HEK293 (cell line): Measurements from ENCODE around the gene URM1.
A peak's percentile ranks its signal among the peaks of the same experiment; 100 is the strongest.

Experiments used
- CTCF ChIA-PET: fragments of 350-600 bp; formaldehyde crosslinking; extraction: SDS; loops from one replicate; lab custom pipeline; 2021; ENCODE audit warnings: antibody characterized with exemption; lab: Yijun Ruan, JAX
- POLR2A ChIA-PET: fragments of 300-600 bp; formaldehyde crosslinking; extraction: SDS; loops from one replicate; lab custom pipeline; 2020; ENCODE audit warnings: antibody characterized with exemption, inconsistent platforms; lab: Yijun Ruan, JAX
- H3K27ac ChIP-seq: fragments of 200-500 bp; sonication (Bioruptor generic); 2 replicates; pipeline ENCODE4 v1.5.1; 2014; ENCODE audit warnings: low read depth, low read length, control low read depth, inconsistent platforms; ENCODE audit errors: extremely low read depth
- H3K36me3 ChIP-seq, 2 experiments: fragments of 200-500 bp in 1 of 2; sonication (Bioruptor generic) in 1 of 2; 1 replicate in 1 of 2; 2 replicates in 1 of 2; pipeline ENCODE4 v1.5.1; 2014 to 2017; ENCODE audit warnings: inconsistent platforms in 2 of 2, low read length in 2 of 2; ENCODE audit not compliant: control insufficient read depth in 2 of 2, insufficient read depth in 1 of 2
- H3K4me1 ChIP-seq: fragments of 200-500 bp; sonication (Bioruptor generic); 2 replicates; pipeline ENCODE4 v1.5.1; 2014; ENCODE audit warnings: mild to moderate bottlenecking, low read length, inconsistent platforms; ENCODE audit not compliant: control insufficient read depth, insufficient read depth
- H3K4me3 ChIP-seq: 2 replicates; pipeline ENCODE4 v1.5.1; 2011; ENCODE audit warnings: low read depth, mild to moderate bottlenecking, control low read depth, low read length, moderate library complexity
- H3K9me3 ChIP-seq: fragments of 200-500 bp; sonication (Bioruptor generic); 2 replicates; pipeline ENCODE4 v1.5.1; 2014; ENCODE audit warnings: low read depth, low read length, inconsistent platforms; ENCODE audit not compliant: control insufficient read depth, insufficient read depth
- CTCF ChIP-seq: fragments of 450-650 bp; formaldehyde crosslinking; IDR thresholded peaks from 2 replicates; pipeline ENCODE4 v1.5.1; 2016; ENCODE audit warnings: missing biosample characterization, missing genetic modification characterization
- IKZF3 ChIP-seq: fragments of 450-650 bp; IDR thresholded peaks from 2 replicates; pipeline ENCODE4 v1.5.0; 2018; ENCODE audit warnings: missing biosample characterization, mild to moderate bottlenecking, missing genetic modification characterization, moderate library complexity
- KLF8 ChIP-seq: fragments of 450-650 bp; formaldehyde crosslinking; IDR thresholded peaks from 2 replicates; pipeline ENCODE4 v1.5.1; 2016; ENCODE audit warnings: missing biosample characterization, missing genetic modification characterization
- SCRT1 ChIP-seq: fragments of 450-650 bp; formaldehyde crosslinking; IDR thresholded peaks from 2 replicates; pipeline ENCODE4 v1.5.1; 2016; ENCODE audit warnings: missing biosample characterization, missing genetic modification characterization, borderline replicate concordance
- SP2 ChIP-seq: fragments of 450-650 bp; formaldehyde crosslinking; IDR thresholded peaks from 2 replicates; pipeline ENCODE4 v1.5.1; 2016; ENCODE audit warnings: missing biosample characterization, missing genetic modification characterization
- SP3 ChIP-seq: fragments of 450-650 bp; formaldehyde crosslinking; IDR thresholded peaks from 2 replicates; pipeline ENCODE4 v1.5.1; 2016; ENCODE audit warnings: missing biosample characterization, missing genetic modification characterization
- TSHZ1 ChIP-seq: fragments of 450-650 bp; formaldehyde crosslinking; IDR thresholded peaks from 2 replicates; pipeline ENCODE4 v1.5.1; 2016; ENCODE audit warnings: missing biosample characterization, missing genetic modification characterization, borderline replicate concordance
- YY2 ChIP-seq: fragments of 450-650 bp; formaldehyde crosslinking; IDR thresholded peaks from 2 replicates; pipeline ENCODE4 v1.5.1; 2016; ENCODE audit warnings: missing biosample characterization, missing genetic modification characterization
- ZFHX2 ChIP-seq: fragments of 450-650 bp; formaldehyde crosslinking; conservative IDR thresholded peaks from 2 replicates; pipeline ENCODE4 v1.5.1; 2016; ENCODE audit warnings: missing biosample characterization, missing genetic modification characterization
- ZFP69B ChIP-seq: fragments of 450-650 bp; formaldehyde crosslinking; IDR thresholded peaks from 2 replicates; pipeline ENCODE4 v1.5.1; 2016; ENCODE audit warnings: missing biosample characterization, missing genetic modification characterization
- ZNF169 ChIP-seq: fragments of 450-650 bp; formaldehyde crosslinking; IDR thresholded peaks from 2 replicates; pipeline ENCODE4 v1.5.1; 2016; ENCODE audit warnings: missing biosample characterization, missing genetic modification characterization
- ZNF19 ChIP-seq: fragments of 450-650 bp; formaldehyde crosslinking; IDR thresholded peaks from 2 replicates; pipeline ENCODE4; 2016; ENCODE audit warnings: missing biosample characterization, missing genetic modification characterization, low read depth
- ZNF2 ChIP-seq: fragments of 450-650 bp; formaldehyde crosslinking; IDR thresholded peaks from 2 replicates; pipeline ENCODE4 v1.5.1; 2016; ENCODE audit warnings: missing biosample characterization, missing genetic modification characterization
- ZNF23 ChIP-seq: fragments of 450-650 bp; formaldehyde crosslinking; IDR thresholded peaks from 2 replicates; pipeline ENCODE4 v1.5.1; 2016; ENCODE audit warnings: missing biosample characterization, missing genetic modification characterization, borderline replicate concordance
- ZNF266 ChIP-seq: fragments of 450-650 bp; formaldehyde crosslinking; IDR thresholded peaks from 2 replicates; pipeline ENCODE4 v1.5.1; 2016; ENCODE audit warnings: missing biosample characterization, missing genetic modification characterization, low read depth
- ZNF335 ChIP-seq: fragments of 450-650 bp; formaldehyde crosslinking; conservative IDR thresholded peaks from 2 replicates; pipeline ENCODE4 v1.5.1; 2016; ENCODE audit warnings: missing biosample characterization, missing genetic modification characterization
- ZNF341 ChIP-seq: fragments of 450-650 bp; formaldehyde crosslinking; IDR thresholded peaks from 2 replicates; pipeline ENCODE4; 2016; ENCODE audit warnings: low read depth, missing biosample characterization, missing genetic modification characterization
- ZNF501 ChIP-seq: fragments of 450-650 bp; formaldehyde crosslinking; IDR thresholded peaks from 2 replicates; pipeline ENCODE4 v1.5.1; 2016; ENCODE audit warnings: missing biosample characterization, missing genetic modification characterization
- ZNF561 ChIP-seq: fragments of 450-650 bp; IDR thresholded peaks from 2 replicates; pipeline ENCODE4 v1.5.1; 2018; ENCODE audit warnings: missing biosample characterization, missing genetic modification characterization, borderline replicate concordance
- ZNF621 ChIP-seq: fragments of 450-650 bp; formaldehyde crosslinking; IDR thresholded peaks from 2 replicates; pipeline ENCODE4 v1.5.1; 2017; ENCODE audit warnings: missing biosample characterization, missing genetic modification characterization
- ZNF629 ChIP-seq: fragments of 450-650 bp; formaldehyde crosslinking; IDR thresholded peaks from 2 replicates; pipeline ENCODE4 v1.5.1; 2017; ENCODE audit warnings: missing biosample characterization, missing genetic modification characterization
- ZNF639 ChIP-seq: fragments of 450-650 bp; formaldehyde crosslinking; IDR thresholded peaks from 2 replicates; pipeline ENCODE4 v1.5.1; 2016; ENCODE audit warnings: missing biosample characterization, missing genetic modification characterization
- ZNF704 ChIP-seq: fragments of 450-650 bp; formaldehyde crosslinking; IDR thresholded peaks from 2 replicates; pipeline ENCODE4 v1.5.1; 2016; ENCODE audit warnings: missing biosample characterization, missing genetic modification characterization
- ZSCAN16 ChIP-seq: fragments of 450-650 bp; formaldehyde crosslinking; IDR thresholded peaks from 2 replicates; pipeline ENCODE4 v1.5.1; 2016; ENCODE audit warnings: missing biosample characterization, missing genetic modification characterization
- ZSCAN23 ChIP-seq: fragments of 450-650 bp; formaldehyde crosslinking; IDR thresholded peaks from 2 replicates; pipeline ENCODE4 v1.5.1; 2016; ENCODE audit warnings: missing biosample characterization, missing genetic modification characterization
- ZSCAN30 ChIP-seq: fragments of 450-650 bp; IDR thresholded peaks from 2 replicates; pipeline ENCODE4 v1.5.1; 2018; ENCODE audit warnings: missing biosample characterization, mild to moderate bottlenecking, missing genetic modification characterization, moderate library complexity
- ZSCAN5A ChIP-seq: fragments of 450-650 bp; formaldehyde crosslinking; IDR thresholded peaks from 2 replicates; pipeline ENCODE4 v1.5.1; 2016; ENCODE audit warnings: missing biosample characterization, missing genetic modification characterization
- ZXDB ChIP-seq: fragments of 450-650 bp; formaldehyde crosslinking; IDR thresholded peaks from 2 replicates; pipeline ENCODE4 v1.5.1; 2016; ENCODE audit warnings: missing biosample characterization, missing genetic modification characterization

Gene URM1

GRCh38 chr9:128361986-128362646 is 9.1 kb upstream of the URM1 start:
- Histone ChIP-seq H3K4me3 (no peak overlapping the region), H3K36me3 (peaks cover 0 to 17% of the 10 kb centered on the region in 2 experiments; a peak in 1 of 3 replicates), H3K27ac (no peak overlapping the region), H3K4me1 (no peaks in the 10 kb centered on the region), H3K9me3 (no peaks in the 10 kb centered on the region)
- CTCF ChIA-PET: interaction anchor here (0.5 to 4.5 kb wide), 42 partner anchors 9 to 768 kb away, joined by 3 to 69 read pairs (median 4); partner anchors contain the start of genes CERCAM and URM1
- POLR2A ChIA-PET: interaction anchor here (0.6 to 3.7 kb wide), 8 partner anchors 9 to 202 kb away, joined by 3 to 29 read pairs (median 4); partner anchors contain the start of genes BBLN, CERCAM and URM1
- 0 out of 2 replicates have a peak, but pooled peaks have one; percentile 12 for TF ChIP-seq ZFHX2 (tag by site-specific recombination)
- no peak for TF ChIP-seq YY2 (tag by site-specific recombination)
- TF ChIP-seq ZSCAN30: no peak
- TF ChIP-seq ZFP69B (tag by site-specific recombination): no peak
- peak; percentile 58 for TF ChIP-seq KLF8 (tag by site-specific recombination)
- no peak for TF ChIP-seq SCRT1
- TF ChIP-seq ZNF621 (tag by site-specific recombination): no peak
- no peak for TF ChIP-seq ZSCAN5A (tag by site-specific recombination)
- no peak for TF ChIP-seq ZSCAN23 (tag by site-specific recombination)
- peak; percentile 42; the same call in 1 of the 2 replicates for TF ChIP-seq ZNF341 (tag by site-specific recombination)
- TF ChIP-seq ZNF2 (tag by site-specific recombination): peak; percentile 73
- TF ChIP-seq ZNF23 (tag by site-specific recombination): no peak
- no peak for TF ChIP-seq ZNF639
- no peak for TF ChIP-seq ZNF501 (tag by site-specific recombination)
- no peak for TF ChIP-seq SP2 (tag by site-specific recombination)
- TF ChIP-seq ZSCAN16 (tag by site-specific recombination): no peak
- TF ChIP-seq IKZF3: peak; percentile 83
- TF ChIP-seq ZNF335 (tag by site-specific recombination): peak; percentile 66
- peak; percentile 88 for TF ChIP-seq CTCF (tag by site-specific recombination)
- TF ChIP-seq TSHZ1 (tag by site-specific recombination): no peak
- no peak for TF ChIP-seq ZNF19 (tag by site-specific recombination)
- 0 out of 2 replicates have a peak, but pooled peaks have one; percentile 23 for TF ChIP-seq ZXDB
- TF ChIP-seq ZNF629 (tag by site-specific recombination): 0 out of 2 replicates have a peak, but pooled peaks have one; percentile 23
- TF ChIP-seq ZNF266: no peak
- TF ChIP-seq ZNF169 (tag by site-specific recombination): no peak
- no peak for TF ChIP-seq ZNF704 (tag by site-specific recombination)
- TF ChIP-seq ZNF561 (tag by site-specific recombination): no peak
- TF ChIP-seq SP3: 0 out of 2 replicates have a peak, but pooled peaks have one; percentile 24
